ENCODE results near the gene RGS3.

RGS3 gene

GRCh38 chr9:113645978-113646253 lies 182.4 kb downstream of the RGS3 start:
- H3K4me2 ChIP-seq (ENCODE audit: low read depth, low read length), result no peak overlapping the region
- no peak overlapping the region for H3K27ac ChIP-seq (ENCODE audit: low read length)
- H4K20me1 ChIP-seq (ENCODE audit: insufficient read depth, low read length), result no peaks in the 10 kb centered on the region
- no peak overlapping the region for H3K9ac ChIP-seq (ENCODE audit: low read length)
- no peaks in the 10 kb centered on the region for H3K36me3 ChIP-seq (replicated peaks; ENCODE audit: insufficient read depth, low read length)
- no peak for TF ChIP-seq EZH2 (optimal IDR thresholded peaks at IDR 0.05; ENCODE audit: low read depth, low read length)
- TF ChIP-seq CTCF (IDR thresholded peaks at IDR 0.05; ENCODE audit: low read length), result no peak
- TF ChIP-seq EZH2phosphoT487 (IDR thresholded peaks at IDR 0.05; ENCODE audit: low read length), result no peak
- H3K4me3 ChIP-seq (ENCODE audit: low read length), result no peak overlapping the region
- H3K4me1 ChIP-seq (ENCODE audit: low read length), result no peaks in the 10 kb centered on the region
- H3K27me3 ChIP-seq (replicated peaks; ENCODE audit: insufficient read depth, low read length), result no peaks in the 10 kb centered on the region
- no peak overlapping the region for H2AFZ ChIP-seq (ENCODE audit: low read length)
- H3K9me2 ChIP-seq (replicated peaks; ENCODE audit: insufficient read depth, low read length), result no peaks in the 10 kb centered on the region
- no peaks in the 10 kb centered on the region for H3K79me2 ChIP-seq (ENCODE audit: low read length)
- H3K9me3 ChIP-seq (replicated peaks; ENCODE audit: insufficient read depth, low read length), result no peaks in the 10 kb centered on the region
- no peak for DNase-seq
- H3F3A ChIP-seq (ENCODE audit: insufficient read depth, low read length), result no peaks in the 10 kb centered on the region

GRCh38 chr9:113646491-113646890 lies 183.0 kb downstream of the RGS3 start:
- Histone ChIP-seq H3F3A (ENCODE audit: insufficient read depth, low read length) (no peaks in the 10 kb centered on the region), H3K4me1 (ENCODE audit: low read length) (no peaks in the 10 kb centered on the region), H3K27ac (ENCODE audit: low read length) (no peak overlapping the region), H2AFZ (ENCODE audit: low read length) (no peak overlapping the region), H3K9me3 (replicated peaks; ENCODE audit: insufficient read depth, low read length) (no peaks in the 10 kb centered on the region), H3K4me2 (ENCODE audit: low read depth, low read length) (no peak overlapping the region), H4K20me1 (ENCODE audit: insufficient read depth, low read length) (no peaks in the 10 kb centered on the region), H3K36me3 (replicated peaks; ENCODE audit: insufficient read depth, low read length) (no peaks in the 10 kb centered on the region), H3K27me3 (replicated peaks; ENCODE audit: insufficient read depth, low read length) (no peaks in the 10 kb centered on the region), H3K9ac (ENCODE audit: low read length) (no peak overlapping the region), H3K79me2 (ENCODE audit: low read length) (no peaks in the 10 kb centered on the region), H3K4me3 (ENCODE audit: low read length) (no peak overlapping the region), H3K9me2 (replicated peaks; ENCODE audit: insufficient read depth, low read length) (no peaks in the 10 kb centered on the region)
- DNase-seq, result no peak
- TF ChIP-seq CTCF (IDR thresholded peaks at IDR 0.05; ENCODE audit: low read length), result no peak
- TF ChIP-seq EZH2phosphoT487 (IDR thresholded peaks at IDR 0.05; ENCODE audit: low read length), result no peak

All from MM.1S (cell line).